Sigmoid colon (tissue), 4 donors: ENCODE results near the gene RASSF1.

Source experiments
- CTCF ChIP-seq, 4 experiments: fragments of 450-650 bp in 3 of 4; fragments of 200-600 bp in 1 of 4; IDR thresholded peaks; one replicate each; pipeline ENCODE4 v1.5.1; 2016 to 2019; ENCODE audit warnings: antibody characterized with exemption in 4 of 4, mild to moderate bottlenecking in 3 of 4, moderate library complexity in 2 of 4
- EP300 ChIP-seq, 4 donors: sonication (generic); formaldehyde crosslinking; IDR thresholded peaks; one replicate each; pipeline ENCODE4 v1.6.1; 2017; ENCODE audit warnings: antibody characterized with exemption in 4 of 4
- POLR2A ChIP-seq, 2 donors: fragments of 450-650 bp; IDR thresholded peaks; one replicate each; pipeline ENCODE4 v1.6.1; 2016; ENCODE audit warnings: antibody characterized with exemption in 2 of 2, mild to moderate bottlenecking in 2 of 2, moderate library complexity in 2 of 2

GRCh38 chr3:50351323-50351697 is 10.7 kb upstream of the RASSF1 start:
- TF ChIP-seq CTCF (IDR thresholded peaks at IDR 0.05) (no peak), POLR2A (IDR thresholded peaks at IDR 0.05) (no peak), EP300 (IDR thresholded peaks at IDR 0.05) (no peak)
